Hepatocyte (in vitro differentiated cells): ENCODE results near the gene SCAMP3. TPM values are rescaled to one million over a fixed set of nuclear protein-coding genes. Genes with fewer than 3 reads are reported as not detected.
A peak's percentile ranks its signal among the peaks of the same experiment; 100 is the strongest.

ENCODE experiments used
- DNase-seq: peaks from one replicate; pipeline ENCODE4 v3.0.0-alpha.2; 2016; ENCODE audit warnings: low spot score
- H2AFZ ChIP-seq: fragments of 200-600 bp; sonication (generic); 2 replicates; pipeline ENCODE4 v1.6.0; 2016; ENCODE audit warnings: antibody characterized with exemption, mild to moderate bottlenecking
- H3K27ac ChIP-seq: fragments of 200-600 bp; sonication (generic); 2 replicates; pipeline ENCODE4 v1.5.1; 2016; ENCODE audit warnings: mild to moderate bottlenecking
- H3K27me3 ChIP-seq: fragments of 200-600 bp; sonication (generic); 2 replicates; pipeline ENCODE4 v1.6.1; 2016
- H3K36me3 ChIP-seq: fragments of 200-600 bp; sonication (generic); replicated peaks from 2 replicates; pipeline ENCODE4 v1.5.1; 2016; ENCODE audit warnings: low read depth; ENCODE audit not compliant: insufficient read depth
- H3K4me1 ChIP-seq: fragments of 200-600 bp; sonication (generic); 2 replicates; pipeline ENCODE4 v1.5.1; 2016; ENCODE audit warnings: mild to moderate bottlenecking, moderate library complexity; ENCODE audit not compliant: insufficient read depth
- H3K4me2 ChIP-seq: fragments of 200-600 bp; sonication (generic); 2 replicates; pipeline ENCODE4 v1.6.0; 2016
- H3K4me3 ChIP-seq: fragments of 200-600 bp; sonication (generic); 2 replicates; pipeline ENCODE4 v1.5.1; 2016; ENCODE audit warnings: mild to moderate bottlenecking
- H3K79me2 ChIP-seq: fragments of 200-600 bp; sonication (generic); 2 replicates; pipeline ENCODE4 v1.6.0; 2017; ENCODE audit warnings: mild to moderate bottlenecking
- H3K9me2 ChIP-seq: fragments of 200-600 bp; sonication (generic); replicated peaks from 2 replicates; pipeline ENCODE4 v1.6.0; 2017; ENCODE audit warnings: mild to moderate bottlenecking; ENCODE audit not compliant: insufficient read depth
- H3K9me3 ChIP-seq: fragments of 200-600 bp; sonication (generic); 2 replicates; pipeline ENCODE4 v1.5.1; 2016; ENCODE audit warnings: low read depth, mild to moderate bottlenecking
- H4K20me1 ChIP-seq: fragments of 200-600 bp; sonication (generic); 2 replicates; pipeline ENCODE4 v1.6.0; 2016; ENCODE audit warnings: mild to moderate bottlenecking; ENCODE audit not compliant: insufficient read depth, poor library complexity, severe bottlenecking
- CTCF ChIP-seq: fragments of 200-600 bp; sonication (generic); IDR thresholded peaks from 2 replicates; pipeline ENCODE4 v1.5.1; 2016; ENCODE audit warnings: antibody characterized with exemption, mild to moderate bottlenecking; ENCODE audit not compliant: poor library complexity
- EZH2 ChIP-seq: fragments of 200-600 bp; sonication (generic); IDR thresholded peaks from 2 replicates; pipeline ENCODE4 v1.6.1; 2016; ENCODE audit warnings: antibody characterized with exemption, mild to moderate bottlenecking, borderline replicate concordance
- EZH2phosphoT487 ChIP-seq: fragments of 200-600 bp; sonication (generic); IDR thresholded peaks from one replicate; pipeline ENCODE4 v1.6.1; 2018; ENCODE audit warnings: antibody characterized with exemption, mild to moderate bottlenecking, low read depth, moderate library complexity; ENCODE audit not compliant: unreplicated experiment, severe bottlenecking
- WGBS: methylation state at CpG from one replicate; pipeline ENCODE4 v1.1.6; 2016; ENCODE audit warnings: low lambda C conversion rate; ENCODE audit errors: missing lambda C conversion rate; 5-methylcytosine and 5-hydroxymethylcytosine counted together
- polyA plus RNA-seq: library from polyadenylated mRNA; unstranded; fragments of >200 nt; fragmentation: Nextera tagmentation; extraction: Ambion mirVana; gene quantifications from 2 replicates; pipeline ENCODE4 v1.2.1, GENCODE V29; 2016
- total RNA-seq: library from RNA; depleted of rRNA; stranded (reverse); fragments of >200 nt; gene quantifications from 2 replicates; pipeline ENCODE4 v1.2.3, GENCODE V29; 2014

Gene SCAMP3
- total and polyA plus RNA-seq, 2 experiments from 2014 or later = 45.7 to 114 TPM

- 2% methylated on average over 26 of the region's 29 CpGs for WGBS
- TF ChIP-seq CTCF = no peak
- H3K4me3 ChIP-seq = peak overlapping the region; percentile 62
- peak overlapping the region; percentile 95 for H2AFZ ChIP-seq
- H4K20me1 ChIP-seq = no peaks in the 10 kb centered on the region
- no peaks in the 10 kb centered on the region for H3K36me3 ChIP-seq
- no peaks in the 10 kb centered on the region for H3K79me2 ChIP-seq
- DNase-seq = peak; percentile 85
- H3K9me3 ChIP-seq = no peaks in the 10 kb centered on the region
- no peaks in the 10 kb centered on the region for H3K27me3 ChIP-seq
- H3K9me2 ChIP-seq = no peaks in the 10 kb centered on the region
- H3K4me1 ChIP-seq = peaks cover 4% of the 10 kb centered on the region
- H3K4me2 ChIP-seq = peak overlapping the region; percentile 96
- peak overlapping the region; percentile 64 for H3K27ac ChIP-seq
Measured at GRCh38 chr1:155277902-155278688, 15.9 kb upstream of the SCAMP3 start.

DNA sequence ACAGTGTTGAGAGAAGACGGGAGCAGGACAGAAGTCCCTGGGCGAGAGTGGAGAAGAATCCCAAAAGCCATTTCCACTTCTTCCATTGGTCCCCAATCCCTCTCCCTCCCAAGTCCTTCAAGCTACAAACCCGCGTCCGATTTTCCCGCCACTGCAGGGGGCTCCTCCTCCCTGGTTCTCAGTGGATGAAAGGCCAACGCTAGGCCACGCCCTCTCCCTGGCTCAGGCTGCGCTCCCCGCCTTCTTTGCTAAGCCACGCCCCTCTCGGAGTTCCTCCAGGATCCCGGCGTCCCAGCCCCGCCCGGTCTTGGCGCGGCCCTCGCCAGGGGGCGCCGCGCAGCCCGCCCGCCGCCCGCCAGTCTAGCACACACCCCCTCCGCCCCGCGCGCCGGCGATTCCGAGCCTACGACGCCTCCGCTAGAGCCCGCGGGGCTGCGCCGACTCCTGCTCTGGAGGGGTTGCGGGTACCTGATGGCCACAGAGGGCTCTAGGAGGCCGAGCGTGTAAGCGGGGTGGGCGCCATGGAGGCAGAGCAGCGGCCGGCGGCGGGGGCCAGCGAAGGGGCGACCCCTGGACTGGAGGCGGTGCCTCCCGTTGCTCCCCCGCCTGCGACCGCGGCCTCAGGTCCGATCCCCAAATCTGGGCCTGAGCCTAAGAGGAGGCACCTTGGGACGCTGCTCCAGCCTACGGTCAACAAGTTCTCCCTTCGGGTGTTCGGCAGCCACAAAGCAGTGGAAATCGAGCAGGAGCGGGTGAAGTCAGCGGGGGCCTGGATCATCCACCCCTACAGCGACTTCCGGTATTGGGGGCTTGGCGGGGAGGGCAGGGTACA is 15.1 kb upstream of the SCAMP3 start, which contains the start of gene HCN3:
HCN3 (plus strand) TSS at position 394 of the 832 bp plus-strand sequence; CDS start at position 522, 128 bp downstream.
- Histone ChIP-seq H2AFZ (peak within 1 kb of the TSS; percentile 95), H3K36me3 (no peaks in the 10 kb centered on the region), H3K9me2 (no peaks in the 10 kb centered on the region), H3K27me3 (no peaks in the 10 kb centered on the region), H3K4me1 (peaks cover 6% of the 10 kb centered on the region), H3K4me2 (peak within 1 kb of the TSS; percentile 96), H3K27ac (peak within 1 kb of the TSS; percentile 64), H4K20me1 (peaks cover 3% of the 10 kb centered on the region), H3K79me2 (peaks cover 6% of the 10 kb centered on the region), H3K4me3 (peak within 1 kb of the TSS; percentile 62), H3K9me3 (no peaks in the 10 kb centered on the region)
- peak; percentile 100 for DNase-seq
- 2% methylated on average over 49 of the region's 68 CpGs for WGBS
- no peak for TF ChIP-seq EZH2phosphoT487
- TF ChIP-seq CTCF = peak; percentile 71

DNA sequence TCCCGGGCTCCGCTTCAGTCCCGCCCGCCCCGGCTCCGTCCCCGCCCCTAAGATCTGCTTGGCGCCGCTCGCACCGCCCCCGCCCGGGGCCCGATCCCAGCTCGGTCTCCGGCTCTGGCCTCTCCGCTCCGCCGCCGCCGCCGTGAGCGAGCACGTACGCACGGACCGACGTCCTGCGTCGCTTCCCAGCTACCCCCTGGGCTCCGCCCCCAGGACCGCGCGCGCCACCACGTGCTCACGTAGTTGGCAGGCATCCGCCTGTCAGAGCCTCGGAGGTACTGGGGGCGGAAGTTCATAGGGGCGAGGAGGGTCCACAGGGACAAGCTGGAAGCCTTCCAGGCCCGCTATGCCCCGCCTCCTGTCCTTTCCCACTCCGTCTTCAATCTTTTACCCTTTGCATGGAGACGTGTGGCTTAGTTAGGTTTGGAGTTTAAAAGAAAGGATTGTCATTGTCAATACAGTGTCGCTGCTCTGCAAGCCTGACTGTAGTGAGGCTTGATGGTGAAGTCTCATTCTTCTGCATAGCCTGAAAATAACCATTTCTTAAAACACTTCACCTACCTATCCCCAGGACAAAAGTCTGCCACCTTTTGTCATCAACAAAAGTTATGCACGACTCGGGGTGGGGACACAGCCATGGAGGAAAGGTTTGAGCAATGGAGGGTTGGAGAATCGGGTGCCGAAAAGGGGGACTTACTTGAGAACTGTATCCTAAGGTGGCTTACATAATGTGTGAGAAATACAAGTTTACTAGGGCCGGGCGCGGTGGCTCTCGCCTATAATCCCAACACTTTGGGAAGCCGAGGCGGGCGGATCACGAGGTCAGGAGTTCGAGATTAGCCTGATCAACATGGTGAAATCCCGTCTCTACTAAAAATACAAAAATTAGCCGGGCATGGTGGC is 11.4 kb upstream of the SCAMP3 start, which contains the start of gene CLK2:
CLK2 (minus strand) TSS at position 162 of the 903 bp plus-strand sequence. CDS start 2,527 bp downstream, outside the sequence.
- peak; percentile 98 for DNase-seq
- peaks cover 38% of the 10 kb centered on the region for H3K79me2 ChIP-seq

More for the DNA sequence above, 11.4 kb upstream of the SCAMP3 start, which contains the start of gene CLK2:
- Histone ChIP-seq H3K4me1 (peaks cover 11% of the 10 kb centered on the region), H3K27me3 (no peaks in the 10 kb centered on the region), H3K9me3 (no peaks in the 10 kb centered on the region), H4K20me1 (peaks cover 14% of the 10 kb centered on the region), H3K36me3 (no peaks in the 10 kb centered on the region), H3K9me2 (no peaks in the 10 kb centered on the region), H3K4me3 (peak within 1 kb of the TSS; percentile 57), H3K4me2 (peak within 1 kb of the TSS; percentile 72), H3K27ac (peak within 1 kb of the TSS; percentile 98), H2AFZ (peak within 1 kb of the TSS; percentile 46)
- TF ChIP-seq EZH2phosphoT487 (no peak), EZH2 (no peak), CTCF (no peak)
- 22% methylated on average over 50 of the region's 61 CpGs for WGBS
